Skeletal muscle tissue (tissue), 5 donors: ENCODE measurements around the gene ALDH3B2. TPM values are rescaled to one million over a fixed set of nuclear protein-coding genes. Genes with fewer than 3 reads are reported as not detected.

Experiments used
- H3K27ac ChIP-seq: one replicate; pipeline ENCODE4 v1.7.0; 2013; ENCODE audit warnings: mild to moderate bottlenecking, low read depth, low read length, inconsistent platforms
- H3K27me3 ChIP-seq, 3 donors: one replicate each; pipeline ENCODE4 v1.7.0; 2013; ENCODE audit warnings: low read length in 3 of 3; ENCODE audit not compliant: control insufficient read depth in 3 of 3, insufficient read depth in 3 of 3
- H3K36me3 ChIP-seq, 3 donors: one replicate each; pipeline ENCODE4 v1.7.0; 2013; ENCODE audit warnings: low read length in 3 of 3; ENCODE audit not compliant: control insufficient read depth in 3 of 3, insufficient read depth in 3 of 3
- H3K4me1 ChIP-seq, 3 donors: one replicate each; pipeline ENCODE4 v1.7.0; 2013; ENCODE audit warnings: low read length in 3 of 3, mild to moderate bottlenecking in 3 of 3; ENCODE audit not compliant: control insufficient read depth in 3 of 3, insufficient read depth in 3 of 3
- H3K4me3 ChIP-seq, 3 donors: one replicate each; pipeline ENCODE4 v1.7.0; 2013; ENCODE audit warnings: low read length in 3 of 3
- H3K9ac ChIP-seq, 3 donors: one replicate each; pipeline ENCODE4 v1.7.0; 2013; ENCODE audit warnings: low read length in 3 of 3, mild to moderate bottlenecking in 3 of 3, moderate library complexity in 2 of 3, low read depth in 1 of 3
- H3K9me3 ChIP-seq, 3 donors: one replicate each; pipeline ENCODE4 v1.7.0; 2013; ENCODE audit warnings: low read length in 3 of 3; ENCODE audit not compliant: control insufficient read depth in 3 of 3
- small RNA-seq: library from RNA; depleted of rRNA; stranded (forward); fragments of <200 nt; gene quantifications from one replicate; pipeline ENCODE3, GENCODE V24; 2014
- total RNA-seq: library from RNA; depleted of rRNA; stranded (reverse); fragments of >200 nt; gene quantifications from one replicate; pipeline ENCODE4 v1.2.3, GENCODE V29; 2014
- donor health status: Osteomylitis.

ALDH3B2 gene
- total RNA-seq, 1 donor from 2014 or later, result not detected

DNA sequence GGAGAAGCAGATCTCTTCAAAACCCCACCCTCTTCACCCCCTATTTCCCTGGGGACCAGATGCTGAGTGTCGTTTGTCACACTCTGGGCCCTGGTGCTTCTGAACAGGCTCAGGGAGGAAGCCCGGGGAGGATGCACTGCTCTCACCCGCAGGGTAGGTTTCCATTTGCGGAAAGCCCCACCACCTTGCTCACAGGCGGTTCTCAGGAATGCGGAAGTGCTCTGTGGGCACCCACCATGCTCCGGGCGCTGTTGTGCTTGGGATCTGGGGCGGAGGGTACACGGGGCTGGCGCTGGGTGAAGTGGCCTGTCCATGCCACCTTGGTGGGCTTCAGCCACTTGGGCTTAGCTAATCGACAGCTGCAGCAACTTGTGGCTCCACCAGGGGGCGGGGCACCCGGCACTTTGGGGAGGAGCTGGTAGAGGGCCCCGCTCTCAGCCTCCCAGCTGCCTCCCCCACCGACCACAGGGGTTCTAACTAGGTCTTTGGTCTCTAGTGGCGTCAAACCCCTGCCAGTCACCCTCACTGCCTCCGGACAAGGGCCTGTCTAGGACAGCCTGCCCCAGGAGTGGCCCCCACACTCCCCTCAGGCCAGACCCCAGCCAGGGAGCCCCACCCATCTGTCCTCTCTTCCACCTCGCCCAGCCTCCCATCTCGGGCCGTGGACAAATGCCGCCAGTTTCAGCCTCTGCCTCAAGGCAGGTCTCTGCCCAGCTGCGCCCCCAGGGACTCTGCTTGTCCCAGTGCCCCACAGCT lies 60.3 kb downstream of the ALDH3B2 start:
- Histone ChIP-seq H3K4me1 (peaks cover 9 to 28% (median 10%) of the 10 kb centered on the region in 3 donors), H3K9ac (peak overlapping the region in 2 of 3 donors; percentile 43 to 64), H3K4me3 (peak overlapping the region; percentile 40 to 63 (median 61)), H3K27me3 (peaks cover 11 to 21% (median 19%) of the 10 kb centered on the region in 3 donors), H3K36me3 (peaks cover 31 to 43% (median 32%) of the 10 kb centered on the region in 3 donors), H3K9me3 (no peaks in the 10 kb centered on the region), H3K27ac (no peak overlapping the region)

DNA sequence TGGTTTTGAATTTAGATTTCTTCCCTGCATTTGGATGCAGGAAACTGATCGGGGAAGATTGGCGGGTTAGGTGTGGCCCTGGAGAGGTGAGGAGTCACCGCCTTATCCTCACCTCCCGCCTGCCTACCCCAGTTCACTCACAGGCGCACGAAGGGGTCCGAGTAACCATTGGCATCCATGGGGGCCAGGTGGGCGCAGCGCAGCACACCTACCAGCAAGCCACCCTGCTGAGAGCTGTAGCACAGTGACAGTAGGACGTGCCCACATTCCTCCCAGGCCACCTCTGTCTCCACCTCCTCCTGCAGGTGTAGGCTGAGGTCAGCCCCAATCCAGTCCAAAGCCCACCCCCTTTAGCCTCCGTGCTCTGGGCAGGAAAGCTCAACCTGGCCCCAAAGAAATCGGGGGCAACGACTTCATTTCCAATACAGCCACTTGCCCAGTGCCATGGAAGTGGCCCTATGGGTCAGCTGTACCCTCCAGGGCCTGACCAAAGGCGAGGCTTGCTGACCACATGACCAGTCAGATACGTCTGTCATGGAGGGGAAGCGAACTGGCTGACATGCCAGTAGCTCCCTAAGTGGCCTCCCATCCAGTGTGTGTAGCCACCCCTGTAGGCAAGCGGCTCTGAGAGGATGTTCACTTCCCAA lies 61.0 kb downstream of the ALDH3B2 start:
- Histone ChIP-seq H3K9me3 (no peaks in the 10 kb centered on the region), H3K27me3 (peaks cover 11 to 21% (median 19%) of the 10 kb centered on the region in 3 donors), H3K27ac (no peak overlapping the region), H3K4me3 (peak overlapping the region; percentile 40 to 63 (median 61)), H3K9ac (peak overlapping the region in 1 of 3 donors; percentile 64), H3K36me3 (peaks cover 37 to 49% (median 39%) of the 10 kb centered on the region in 3 donors), H3K4me1 (peaks cover 10 to 31% (median 10%) of the 10 kb centered on the region in 3 donors)

DNA sequence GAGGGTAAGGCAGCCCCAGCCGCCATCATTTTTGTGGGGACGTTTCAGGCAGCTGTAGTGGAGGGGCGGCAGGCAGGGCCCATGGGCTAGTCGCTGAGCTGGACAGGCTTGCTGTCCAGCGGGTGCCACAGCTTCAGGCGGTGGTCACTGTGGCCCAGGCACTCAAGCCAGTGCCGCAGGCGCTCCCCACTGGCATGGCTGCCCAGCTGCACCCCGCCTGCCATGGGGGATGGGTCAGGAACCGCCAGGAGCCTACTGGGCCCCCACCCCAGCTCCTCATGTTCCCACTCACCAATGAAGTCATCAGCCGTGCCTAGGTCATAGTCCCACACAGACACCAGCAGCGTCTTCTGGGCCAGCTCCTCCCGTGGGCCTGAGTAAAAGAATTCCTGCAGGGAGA lies 61.7 kb downstream of the ALDH3B2 start:
- Histone ChIP-seq H3K36me3 (peaks cover 40 to 54% (median 42%) of the 10 kb centered on the region in 3 donors), H3K4me1 (peaks cover 13 to 38% (median 17%) of the 10 kb centered on the region in 3 donors), H3K27ac (no peak overlapping the region), H3K9ac (no peak overlapping the region), H3K27me3 (peaks cover 11 to 21% (median 19%) of the 10 kb centered on the region in 3 donors), H3K4me3 (no peak overlapping the region), H3K9me3 (no peaks in the 10 kb centered on the region)

Small RNA genes within 50 kb of the gene (small RNA-seq; reads per million reads assigned to genes)
- gene RPL37P2, result 0.07 reads per million

Other genes with a start within 250 kb of the ALDH3B2 start
- 23.5 TPM for gene RPS6KB2, start 246.1 kb downstream of the ALDH3B2 start, total RNA-seq
- not detected for gene PTPRCAP, start 236.9 kb downstream of the ALDH3B2 start, total RNA-seq
- 34.4 TPM for gene CORO1B, start 231.1 kb downstream of the ALDH3B2 start, total RNA-seq
- not detected for gene GPR152, start 221.9 kb downstream of the ALDH3B2 start, total RNA-seq
- gene CABP4, start 219.3 kb downstream of the ALDH3B2 start, total RNA-seq, result 0.52 TPM
- gene TMEM134, start 205.4 kb downstream of the ALDH3B2 start, total RNA-seq, result 17.2 TPM
- 84.5 TPM for gene AIP, start 191.6 kb downstream of the ALDH3B2 start, total RNA-seq
- 5.7 TPM for gene PITPNM1, start 169.3 kb downstream of the ALDH3B2 start, total RNA-seq
- gene CDK2AP2, start 166.5 kb downstream of the ALDH3B2 start, total RNA-seq, result 2.6 TPM
- gene CABP2, start 151.2 kb downstream of the ALDH3B2 start, total RNA-seq, result not detected
- gene GSTP1, start 90.8 kb downstream of the ALDH3B2 start, total RNA-seq, result 293 TPM
- gene NDUFV1, start 67.7 kb downstream of the ALDH3B2 start, total RNA-seq, result 178 TPM
- gene NUDT8, start 44.7 kb downstream of the ALDH3B2 start, total RNA-seq, result 5.2 TPM
- gene TBX10, start 34.9 kb downstream of the ALDH3B2 start, total RNA-seq, result not detected
- gene ACY3, start 23.9 kb downstream of the ALDH3B2 start, total RNA-seq, result not detected